Measurements from ENCODE around the gene TAF4. TPM values are rescaled to one million over a fixed set of nuclear protein-coding genes. Genes with fewer than 3 reads are reported as not detected.
"Not testable (repeated sequence)": the region's sequence is repeated elsewhere in the genome, so short reads cannot be mapped to it uniquely, and the experiment has no call there.

TAF4 gene
- total and polyA plus RNA-seq, 3 donors from 2014 or later, result 30.7 to 111 (median 107) TPM

- H3K27me3 ChIP-seq, result no peaks in the 10 kb centered on the region
- no peaks in the 10 kb centered on the region for H3K36me3 ChIP-seq (ENCODE audit: low read depth, missing control alignments)
- TF ChIP-seq CTCF (IDR thresholded peaks at IDR 0.05) (no peak), POLR2A (IDR thresholded peaks at IDR 0.05) (no peak)
- DNase-seq, result no peak
- peaks cover 4% of the 10 kb centered on the region for H3K4me1 ChIP-seq
- intact Hi-C loops (cut with DNase I; ENCODE audit: low total_unique reads), result no loop called here
- H3K27ac ChIP-seq, result no peak overlapping the region
- H3K4me3 ChIP-seq, result no peak overlapping the region
- 70 to 85% methylated on average over 6 to 7 of the region's 7 CpGs for WGBS, 2 donors
- H3K9me3 ChIP-seq, result no peaks in the 10 kb centered on the region
Measured at GRCh38 chr20:61950641-61951071, 115.0 kb downstream of the TAF4 start.

GRCh38 chr20:61949714-61950640 is 115.7 kb downstream of the TAF4 start:
- TF ChIP-seq POLR2A (IDR thresholded peaks at IDR 0.05) (no peak), CTCF (IDR thresholded peaks at IDR 0.05) (no peak)
- no peak overlapping the region for H3K27ac ChIP-seq
- H3K9me3 ChIP-seq, result no peaks in the 10 kb centered on the region
- H3K36me3 ChIP-seq (ENCODE audit: low read depth, missing control alignments), result no peaks in the 10 kb centered on the region
- intact Hi-C loops (cut with DNase I; ENCODE audit: low total_unique reads), result no loop called here
- peaks cover 4% of the 10 kb centered on the region for H3K4me1 ChIP-seq
- no peak overlapping the region for H3K4me3 ChIP-seq
- H3K27me3 ChIP-seq, result no peaks in the 10 kb centered on the region
- WGBS, 2 donors, result 90% methylated on average over 10 to 21 of the region's 21 CpGs
- no peak for DNase-seq

GRCh38 chr20:61949363-61949713 is 116.3 kb downstream of the TAF4 start:
- no peaks in the 10 kb centered on the region for H3K36me3 ChIP-seq (ENCODE audit: low read depth, missing control alignments)
- no peak for DNase-seq
- intact Hi-C loops (cut with DNase I; ENCODE audit: low total_unique reads), result no loop called here
- 91 to 100% methylated on average over 3 to 7 of the region's 7 CpGs for WGBS, 2 donors
- TF ChIP-seq POLR2A (IDR thresholded peaks at IDR 0.05) (no peak), CTCF (IDR thresholded peaks at IDR 0.05) (no peak)
- H3K27ac ChIP-seq, result no peak overlapping the region
- no peaks in the 10 kb centered on the region for H3K9me3 ChIP-seq
- no peaks in the 10 kb centered on the region for H3K27me3 ChIP-seq
- no peak overlapping the region for H3K4me3 ChIP-seq
- no peaks in the 10 kb centered on the region for H3K4me1 ChIP-seq

- Histone ChIP-seq H3K27me3 (no peaks in the 10 kb centered on the region), H3K4me1 (no peaks in the 10 kb centered on the region), H3K4me3 (no peak overlapping the region), H3K9me3 (no peaks in the 10 kb centered on the region), H3K27ac (no peak overlapping the region), H3K36me3 (ENCODE audit: low read depth, missing control alignments) (no peaks in the 10 kb centered on the region)
- TF ChIP-seq CTCF (IDR thresholded peaks at IDR 0.05), result no peak
- no peak for TF ChIP-seq POLR2A (IDR thresholded peaks at IDR 0.05)
- WGBS, 2 donors, result 77 to 91% methylated on average over 7 to 21 of the region's 22 CpGs
- DNase-seq, result no peak
- intact Hi-C loops (cut with DNase I; ENCODE audit: low total_unique reads), result no loop called here
Measured at GRCh38 chr20:61948586-61949362, 116.9 kb downstream of the TAF4 start.

GRCh38 chr20:61948056-61948455 is 117.6 kb downstream of the TAF4 start:
- H3K27ac ChIP-seq; H3K9me3 ChIP-seq; H3K36me3 ChIP-seq (ENCODE audit: low read depth, missing control alignments); H3K27me3 ChIP-seq; DNase-seq; H3K4me3 ChIP-seq; intact Hi-C loops (cut with DNase I; ENCODE audit: low total_unique reads); H3K4me1 ChIP-seq: not testable (repeated sequence)
- WGBS, 2 donors, result 81 to 82% methylated on average over 16 to 27 of the region's 28 CpGs

GRCh38 chr20:61945495-61945894 is 120.2 kb downstream of the TAF4 start:
- H3K4me3 ChIP-seq; intact Hi-C loops (cut with DNase I; ENCODE audit: low total_unique reads); H3K4me1 ChIP-seq; H3K27ac ChIP-seq; DNase-seq; H3K27me3 ChIP-seq; H3K36me3 ChIP-seq (ENCODE audit: low read depth, missing control alignments); H3K9me3 ChIP-seq: not testable (repeated sequence)
- WGBS, 2 donors, result no CpG with 5 or more reads among the region's 29 CpGs

GRCh38 chr20:61944967-61945366 is 120.7 kb downstream of the TAF4 start:
- H3K36me3 ChIP-seq (ENCODE audit: low read depth, missing control alignments); DNase-seq; H3K9me3 ChIP-seq; H3K27me3 ChIP-seq; H3K4me1 ChIP-seq; intact Hi-C loops (cut with DNase I; ENCODE audit: low total_unique reads); H3K27ac ChIP-seq; H3K4me3 ChIP-seq: not testable (repeated sequence)
- 80% methylated on average over 10 of the region's 34 CpGs; no CpG with 5 or more reads in 1 of the 2 donors for WGBS, 2 donors

All from testis (tissue), 3 donors.